ENCODE results near the gene IMPA2.

IMPA2 gene

GRCh38 chr18:11989966-11990380, 8.7 kb downstream of the IMPA2 start:
- no peak for DNase-seq (ENCODE audit: low read depth in 4 of 4, low spot score in 1 of 4)

- no peak for DNase-seq (ENCODE audit: low read depth in 4 of 4, low spot score in 1 of 4)
Measured at GRCh38 chr18:11990539-11990938, 9.2 kb downstream of the IMPA2 start.

- no peak for DNase-seq (ENCODE audit: low read depth in 4 of 4, low spot score in 1 of 4)
Measured at GRCh38 chr18:11991021-11991795, 9.9 kb downstream of the IMPA2 start.

- DNase-seq (ENCODE audit: low read depth in 4 of 4, low spot score in 1 of 4) = no peak
Measured at GRCh38 chr18:11992096-11992790, 10.9 kb downstream of the IMPA2 start.

- no peak for DNase-seq (ENCODE audit: low read depth in 4 of 4, low spot score in 1 of 4)
Measured at GRCh38 chr18:11993264-11993916, 12.1 kb downstream of the IMPA2 start.

GRCh38 chr18:11994336-11994702, 13.0 kb downstream of the IMPA2 start:
- no peak for DNase-seq (ENCODE audit: low read depth in 4 of 4, low spot score in 1 of 4)

GRCh38 chr18:11994703-11995444, 13.6 kb downstream of the IMPA2 start:
- DNase-seq (ENCODE audit: low read depth in 4 of 4, low spot score in 1 of 4) = no peak

- DNase-seq (ENCODE audit: low read depth in 4 of 4, low spot score in 1 of 4) = peak in 2 of 4 experiments; percentile 22 to 33
Measured at GRCh38 chr18:11995445-11996189, 14.3 kb downstream of the IMPA2 start.

- DNase-seq (ENCODE audit: low read depth in 4 of 4, low spot score in 1 of 4) = no peak
Measured at GRCh38 chr18:11996190-11996754, 15.0 kb downstream of the IMPA2 start.

GRCh38 chr18:11996907-11997306, 15.6 kb downstream of the IMPA2 start:
- DNase-seq (ENCODE audit: low read depth in 4 of 4, low spot score in 1 of 4) = no peak

- no peak for DNase-seq (ENCODE audit: low read depth in 4 of 4, low spot score in 1 of 4)
Measured at GRCh38 chr18:11997466-11997865, 16.2 kb downstream of the IMPA2 start.

GRCh38 chr18:11998193-11998592, 16.9 kb downstream of the IMPA2 start:
- DNase-seq (ENCODE audit: low read depth in 4 of 4, low spot score in 1 of 4) = no peak

- no peak for DNase-seq (ENCODE audit: low read depth in 4 of 4, low spot score in 1 of 4)
Measured at GRCh38 chr18:11999429-11999828, 18.1 kb downstream of the IMPA2 start.

GRCh38 chr18:12000072-12000659, 18.9 kb downstream of the IMPA2 start:
- DNase-seq (ENCODE audit: low read depth in 4 of 4, low spot score in 1 of 4) = no peak

- DNase-seq (ENCODE audit: low read depth in 4 of 4, low spot score in 1 of 4) = no peak
Measured at GRCh38 chr18:12001421-12001820, 20.1 kb downstream of the IMPA2 start.

- no peak for DNase-seq (ENCODE audit: low read depth in 4 of 4, low spot score in 1 of 4)
Measured at GRCh38 chr18:12003894-12004293, 22.6 kb downstream of the IMPA2 start.

GRCh38 chr18:12005538-12006487, 24.5 kb downstream of the IMPA2 start:
- DNase-seq (ENCODE audit: low read depth in 4 of 4, low spot score in 1 of 4) = no peak

GRCh38 chr18:12006488-12006840, 25.2 kb downstream of the IMPA2 start:
- DNase-seq (ENCODE audit: low read depth in 4 of 4, low spot score in 1 of 4) = no peak

GRCh38 chr18:12007063-12007462, 25.8 kb downstream of the IMPA2 start:
- no peak for DNase-seq (ENCODE audit: low read depth in 4 of 4, low spot score in 1 of 4)

All from stimulated activated CD4-positive, alpha-beta T cell treated with anti-CD3 and anti-CD28 coated beads, Interleukin-1b, Interleukin-23, amount 100 ng/mL, for 24 hours (primary cell).